Upper lobe of left lung (tissue), 4 donors: Measurements from ENCODE around the gene ANKRD44.

Source experiments
- POLR2A ChIP-seq, 4 donors: fragments of 450-650 bp; IDR thresholded peaks; one replicate each; pipeline ENCODE4 v1.5.1; 2016 to 2017; ENCODE audit warnings: antibody characterized with exemption in 4 of 4, mild to moderate bottlenecking in 2 of 4
- TF ChIP-seq, protein P1 (sequence below), 6 experiments: fragments of 450-650 bp in 4 of 6; fragments of 200-600 bp in 2 of 6; sonication (generic) in 2 of 6; IDR thresholded peaks; one replicate each; pipeline ENCODE4 v1.5.1; 2016 to 2019; ENCODE audit warnings: antibody characterized with exemption in 6 of 6

- TF ChIP-seq, protein P1, sequence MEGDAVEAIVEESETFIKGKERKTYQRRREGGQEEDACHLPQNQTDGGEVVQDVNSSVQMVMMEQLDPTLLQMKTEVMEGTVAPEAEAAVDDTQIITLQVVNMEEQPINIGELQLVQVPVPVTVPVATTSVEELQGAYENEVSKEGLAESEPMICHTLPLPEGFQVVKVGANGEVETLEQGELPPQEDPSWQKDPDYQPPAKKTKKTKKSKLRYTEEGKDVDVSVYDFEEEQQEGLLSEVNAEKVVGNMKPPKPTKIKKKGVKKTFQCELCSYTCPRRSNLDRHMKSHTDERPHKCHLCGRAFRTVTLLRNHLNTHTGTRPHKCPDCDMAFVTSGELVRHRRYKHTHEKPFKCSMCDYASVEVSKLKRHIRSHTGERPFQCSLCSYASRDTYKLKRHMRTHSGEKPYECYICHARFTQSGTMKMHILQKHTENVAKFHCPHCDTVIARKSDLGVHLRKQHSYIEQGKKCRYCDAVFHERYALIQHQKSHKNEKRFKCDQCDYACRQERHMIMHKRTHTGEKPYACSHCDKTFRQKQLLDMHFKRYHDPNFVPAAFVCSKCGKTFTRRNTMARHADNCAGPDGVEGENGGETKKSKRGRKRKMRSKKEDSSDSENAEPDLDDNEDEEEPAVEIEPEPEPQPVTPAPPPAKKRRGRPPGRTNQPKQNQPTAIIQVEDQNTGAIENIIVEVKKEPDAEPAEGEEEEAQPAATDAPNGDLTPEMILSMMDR (IDR thresholded peaks at IDR 0.05), result no peak
- no peak for TF ChIP-seq POLR2A (IDR thresholded peaks at IDR 0.05)
Observed at GRCh38 chr2:197007716-197008628, 302.6 kb downstream of the ANKRD44 start.
